HCT116 (cell line): Measurements from ENCODE around the gene DDX1. TPM values are rescaled to one million over a fixed set of nuclear protein-coding genes. Genes with fewer than 3 reads are reported as not detected.

Experiments used
- ATAC-seq: fragments of 200-7000 bp; cut with Tn5 transposase; 2 replicates; pipeline ENCODE4 v1.9.1; 2020; ENCODE audit warnings: mild to moderate bottlenecking, moderate library complexity
- BruUV-seq: library from RNA; stranded (reverse); fragments of 400-500 nt; replicated peaks from 2 replicates; lab custom pipeline; 2021; lab: Mats Ljungman, UMichigan
- CTCF ChIA-PET: fragments of 300-600 bp; sonication (Branson Sonifier 250); formaldehyde crosslinking; loops from one replicate; lab custom pipeline; 2021; ENCODE audit warnings: antibody characterized with exemption; lab: Charles Lee
- POLR2A ChIA-PET: fragments of 300-600, 350-600 bp; sonication (Branson Sonifier 250); formaldehyde crosslinking; loops from one replicate; lab custom pipeline; 2021; ENCODE audit warnings: antibody characterized with exemption; lab: Charles Lee
- RAD21 ChIA-PET, 2 experiments: fragments of 300-600 bp; sonication (Branson Sonifier 250); formaldehyde crosslinking; loops; one replicate each; lab custom pipeline; 2023; ENCODE audit warnings: low total read pairs in 2 of 2; ENCODE audit not compliant: uncharacterized antibody in 2 of 2, unreplicated experiment in 2 of 2, low non-redundant PET in 1 of 2; lab: Charles Lee
- DNase-seq: peaks from one replicate; pipeline ENCODE4 v3.0.0-alpha.2; 2010; ENCODE audit warnings: low read depth, low spot score
- H2AFZ ChIP-seq: fragments of 200-600 bp; shearing (Covaris generic), sonication (generic); 2 replicates; pipeline ENCODE4 v1.6.1; 2017; ENCODE audit warnings: low read depth, mixed run types, mixed read lengths, antibody characterized with exemption, low read length; ENCODE audit not compliant: poor library complexity, severe bottlenecking
- H3K27ac ChIP-seq: 2 replicates; pipeline ENCODE4 v1.5.1; 2012; ENCODE audit warnings: low read depth, low read length
- H3K27me3 ChIP-seq: fragments of 200-600 bp; sonication (generic); 2 replicates; pipeline ENCODE4 v1.6.1; 2016; ENCODE audit warnings: mixed run types, low read length, mixed read lengths; ENCODE audit not compliant: insufficient read depth
- H3K36me3 ChIP-seq, 2 experiments: fragments of 200-500 bp in 1 of 2; fragments of 200-600 bp in 1 of 2; sonication (Bioruptor generic) in 1 of 2; sonication (generic) in 1 of 2; 2 replicates each; pipeline versions ENCODE4 v1.5.1 to v1.6.1; 2014 to 2016; ENCODE audit warnings: low read length in 2 of 2, inconsistent platforms in 1 of 2, mixed read lengths in 1 of 2, mixed run types in 1 of 2; ENCODE audit not compliant: insufficient read depth in 2 of 2, control insufficient read depth in 1 of 2
- H3K4me1 ChIP-seq, 2 experiments: fragments of 200-600 bp in 1 of 2; sonication (generic) in 1 of 2; 2 replicates each; pipeline versions ENCODE4 v1.5.1 to v1.6.1; 2012 to 2017; ENCODE audit warnings: low read length in 2 of 2, inconsistent platforms in 1 of 2, mild to moderate bottlenecking in 1 of 2, mixed read lengths in 1 of 2, mixed run types in 1 of 2, moderate library complexity in 1 of 2; ENCODE audit not compliant: insufficient read depth in 2 of 2, control insufficient read depth in 1 of 2
- H3K4me2 ChIP-seq: fragments of 200-600 bp; sonication (generic); 2 replicates; pipeline ENCODE4 v1.6.1; 2017; ENCODE audit warnings: mixed run types, low read length, mixed read lengths
- H3K4me3 ChIP-seq, 2 experiments: fragments of 200-600 bp in 1 of 2; sonication (generic) in 1 of 2; replicated peaks in 1 of 2; 2 replicates each; pipeline ENCODE4 v1.5.1; 2011 to 2016; ENCODE audit warnings: low read length in 2 of 2, control low read depth in 1 of 2, low read depth in 1 of 2, mild to moderate bottlenecking in 1 of 2, mixed read lengths in 1 of 2, mixed run types in 1 of 2
- H3K79me2 ChIP-seq: fragments of 200-600 bp; sonication (generic); 2 replicates; pipeline ENCODE4 v1.6.1; 2017; ENCODE audit warnings: mild to moderate bottlenecking, mixed run types, low read length, moderate library complexity, mixed read lengths; ENCODE audit not compliant: insufficient read depth
- H3K9ac ChIP-seq: fragments of 200-600 bp; sonication (generic); 2 replicates; pipeline ENCODE4 v1.6.1; 2016; ENCODE audit warnings: low read length, mixed read lengths
- H3K9me2 ChIP-seq: fragments of 200-600 bp; sonication (generic), shearing (Covaris generic); 2 replicates; pipeline ENCODE4 v1.6.1; 2017; ENCODE audit warnings: mixed run types, mild to moderate bottlenecking, moderate library complexity; ENCODE audit not compliant: insufficient read depth
- H3K9me3 ChIP-seq, 2 experiments: fragments of 200-500 bp in 1 of 2; fragments of 200-600 bp in 1 of 2; sonication (Bioruptor generic) in 1 of 2; sonication (generic) in 1 of 2; 2 replicates each; pipeline ENCODE4 v1.6.1; 2014 to 2017; ENCODE audit warnings: low read length in 2 of 2, mixed read lengths in 2 of 2, inconsistent platforms in 1 of 2, low read depth in 1 of 2, mild to moderate bottlenecking in 1 of 2, mixed run types in 1 of 2, moderate library complexity in 1 of 2; ENCODE audit not compliant: control insufficient read depth in 1 of 2, insufficient read depth in 1 of 2
- H4K20me1 ChIP-seq: fragments of 200-600 bp; sonication (generic), shearing (Covaris generic); 2 replicates; pipeline ENCODE4 v1.6.1; 2017; ENCODE audit warnings: mixed run types, mild to moderate bottlenecking, moderate library complexity; ENCODE audit not compliant: insufficient read depth
- ELF1 ChIP-seq: IDR thresholded peaks from 2 replicates; pipeline ENCODE4 v1.6.1; 2012; ENCODE audit warnings: low read depth, borderline replicate concordance
- EZH2 ChIP-seq: fragments of 200-600 bp; sonication (generic); IDR thresholded peaks from 2 replicates; pipeline ENCODE4 v1.6.1; 2017; ENCODE audit warnings: antibody characterized with exemption, mixed run types
- EZH2phosphoT487 ChIP-seq: fragments of 200-600 bp; IDR thresholded peaks from 2 replicates; pipeline ENCODE4 v1.6.1; 2018; ENCODE audit warnings: antibody characterized with exemption, borderline replicate concordance
- FOSL1 ChIP-seq: IDR thresholded peaks from 2 replicates; pipeline ENCODE4 v1.6.1; 2012; ENCODE audit warnings: low read depth
- JUND ChIP-seq: IDR thresholded peaks from 2 replicates; pipeline ENCODE4 v1.6.1; 2012
- POLR2AphosphoS5 ChIP-seq: IDR thresholded peaks from 2 replicates; pipeline ENCODE4 v1.6.1; 2011; ENCODE audit warnings: mild to moderate bottlenecking, low read depth, low read length, moderate library complexity
- RAD21 ChIP-seq: IDR thresholded peaks from 2 replicates; pipeline ENCODE4 v1.6.1; 2012; ENCODE audit warnings: low read depth, mild to moderate bottlenecking
- ZFX ChIP-seq: fragments of 450-650 bp; IDR thresholded peaks from 2 replicates; pipeline ENCODE4 v1.6.1; 2017
- intact Hi-C: fragments of 100-400 bp; cut with micrococcal nuclease; formaldehyde crosslinking; loops from 2 replicates; pipeline ENCODE4 v1.10.0; 2022
- total RNA-seq: library from RNA; stranded (reverse); gene quantifications from one replicate; pipeline ENCODE4 v1.2.1, GENCODE V29; 2021; ENCODE audit not compliant: unreplicated experiment
- TF ChIP-seq, protein P1 (sequence below), 3 experiments: fragments of 200-600 bp in 1 of 3; sonication (generic) in 1 of 3; IDR thresholded peaks in 2 of 3; conservative IDR thresholded peaks in 1 of 3; 2 replicates each; pipeline ENCODE4 v1.5.1; 2012 to 2017; ENCODE audit warnings: low read depth in 2 of 3, low read length in 2 of 3, antibody characterized with exemption in 1 of 3, borderline replicate concordance in 1 of 3, control low read depth in 1 of 3, mild to moderate bottlenecking in 1 of 3, mixed read lengths in 1 of 3, mixed run types in 1 of 3, moderate library complexity in 1 of 3; ENCODE audit not compliant: insufficient read depth in 1 of 3
- TF ChIP-seq, protein P2 (sequence below): IDR thresholded peaks from 2 replicates; pipeline ENCODE4 v1.6.1; 2012; ENCODE audit warnings: low read depth

DDX1 gene
- total RNA-seq, 1 experiment from 2014 or later: 117 TPM

DNA sequence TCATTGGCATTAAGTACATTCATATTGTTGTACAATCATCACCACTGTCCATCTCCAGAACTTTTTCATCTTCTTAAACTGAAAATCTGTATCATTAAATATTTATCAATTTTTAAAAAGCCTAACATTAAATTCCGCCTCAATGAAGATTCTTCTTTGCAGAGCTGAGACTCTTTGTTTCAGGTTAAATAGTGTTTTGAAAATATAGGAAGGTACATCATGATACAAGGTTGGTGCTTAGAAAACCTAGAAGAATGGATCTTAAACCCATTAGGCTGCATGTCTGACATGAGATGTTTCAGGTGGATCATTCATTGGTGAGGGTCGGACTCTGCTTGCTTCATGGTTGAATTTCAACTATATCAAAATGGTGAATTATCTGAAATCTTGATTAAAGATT is 30.5 kb downstream of the DDX1 start:
- H3K9ac ChIP-seq: no peak overlapping the region
- H3K4me3 ChIP-seq: no peak overlapping the region
- H3K9me3 ChIP-seq: no peaks in the 10 kb centered on the region
- no peaks in the 10 kb centered on the region; the same call in 1 of the 2 replicates for H3K79me2 ChIP-seq
- no peak overlapping the region for H3K27ac ChIP-seq
- ATAC-seq (no peak), DNase-seq (no peak)
- no peaks in the 10 kb centered on the region; the same call in 1 of the 2 replicates for H4K20me1 ChIP-seq
- CTCF ChIA-PET: no interaction called here
- no TSS peak for BruUV-seq
- RAD21 ChIA-PET: no interaction called here
- H2AFZ ChIP-seq: no peak overlapping the region
- H3K36me3 ChIP-seq: peaks cover 54 to 60% of the 10 kb centered on the region in 2 experiments
- POLR2A ChIA-PET: no interaction called here
- H3K4me1 ChIP-seq: no peaks in the 10 kb centered on the region
- H3K9me2 ChIP-seq: no peaks in the 10 kb centered on the region
- TF ChIP-seq JUND (no peak), ELF1 (no peak), RAD21 (no peak), EZH2 (no peak), EZH2phosphoT487 (no peak), ZFX (no peak), POLR2AphosphoS5 (no peak), FOSL1 (no peak)
- TF ChIP-seq, protein P1, sequence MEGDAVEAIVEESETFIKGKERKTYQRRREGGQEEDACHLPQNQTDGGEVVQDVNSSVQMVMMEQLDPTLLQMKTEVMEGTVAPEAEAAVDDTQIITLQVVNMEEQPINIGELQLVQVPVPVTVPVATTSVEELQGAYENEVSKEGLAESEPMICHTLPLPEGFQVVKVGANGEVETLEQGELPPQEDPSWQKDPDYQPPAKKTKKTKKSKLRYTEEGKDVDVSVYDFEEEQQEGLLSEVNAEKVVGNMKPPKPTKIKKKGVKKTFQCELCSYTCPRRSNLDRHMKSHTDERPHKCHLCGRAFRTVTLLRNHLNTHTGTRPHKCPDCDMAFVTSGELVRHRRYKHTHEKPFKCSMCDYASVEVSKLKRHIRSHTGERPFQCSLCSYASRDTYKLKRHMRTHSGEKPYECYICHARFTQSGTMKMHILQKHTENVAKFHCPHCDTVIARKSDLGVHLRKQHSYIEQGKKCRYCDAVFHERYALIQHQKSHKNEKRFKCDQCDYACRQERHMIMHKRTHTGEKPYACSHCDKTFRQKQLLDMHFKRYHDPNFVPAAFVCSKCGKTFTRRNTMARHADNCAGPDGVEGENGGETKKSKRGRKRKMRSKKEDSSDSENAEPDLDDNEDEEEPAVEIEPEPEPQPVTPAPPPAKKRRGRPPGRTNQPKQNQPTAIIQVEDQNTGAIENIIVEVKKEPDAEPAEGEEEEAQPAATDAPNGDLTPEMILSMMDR (IDR thresholded peaks at IDR 0.05 in 2 of 3, conservative IDR thresholded peaks at IDR 0.05 in 1 of 3; ENCODE audit: borderline replicate concordance in 1 of 3, insufficient read depth in 1 of 3, low read depth in 2 of 3, low read length in 2 of 3): no peak
- TF ChIP-seq, protein P2, sequence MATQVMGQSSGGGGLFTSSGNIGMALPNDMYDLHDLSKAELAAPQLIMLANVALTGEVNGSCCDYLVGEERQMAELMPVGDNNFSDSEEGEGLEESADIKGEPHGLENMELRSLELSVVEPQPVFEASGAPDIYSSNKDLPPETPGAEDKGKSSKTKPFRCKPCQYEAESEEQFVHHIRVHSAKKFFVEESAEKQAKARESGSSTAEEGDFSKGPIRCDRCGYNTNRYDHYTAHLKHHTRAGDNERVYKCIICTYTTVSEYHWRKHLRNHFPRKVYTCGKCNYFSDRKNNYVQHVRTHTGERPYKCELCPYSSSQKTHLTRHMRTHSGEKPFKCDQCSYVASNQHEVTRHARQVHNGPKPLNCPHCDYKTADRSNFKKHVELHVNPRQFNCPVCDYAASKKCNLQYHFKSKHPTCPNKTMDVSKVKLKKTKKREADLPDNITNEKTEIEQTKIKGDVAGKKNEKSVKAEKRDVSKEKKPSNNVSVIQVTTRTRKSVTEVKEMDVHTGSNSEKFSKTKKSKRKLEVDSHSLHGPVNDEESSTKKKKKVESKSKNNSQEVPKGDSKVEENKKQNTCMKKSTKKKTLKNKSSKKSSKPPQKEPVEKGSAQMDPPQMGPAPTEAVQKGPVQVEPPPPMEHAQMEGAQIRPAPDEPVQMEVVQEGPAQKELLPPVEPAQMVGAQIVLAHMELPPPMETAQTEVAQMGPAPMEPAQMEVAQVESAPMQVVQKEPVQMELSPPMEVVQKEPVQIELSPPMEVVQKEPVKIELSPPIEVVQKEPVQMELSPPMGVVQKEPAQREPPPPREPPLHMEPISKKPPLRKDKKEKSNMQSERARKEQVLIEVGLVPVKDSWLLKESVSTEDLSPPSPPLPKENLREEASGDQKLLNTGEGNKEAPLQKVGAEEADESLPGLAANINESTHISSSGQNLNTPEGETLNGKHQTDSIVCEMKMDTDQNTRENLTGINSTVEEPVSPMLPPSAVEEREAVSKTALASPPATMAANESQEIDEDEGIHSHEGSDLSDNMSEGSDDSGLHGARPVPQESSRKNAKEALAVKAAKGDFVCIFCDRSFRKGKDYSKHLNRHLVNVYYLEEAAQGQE: no peak
- no peak overlapping the region for H3K4me2 ChIP-seq
- intact Hi-C loops: no loop called here
- no peaks in the 10 kb centered on the region for H3K27me3 ChIP-seq
